Stimulated activated CD4-positive, alpha-beta T cell treated with anti-CD3 and anti-CD28 coated beads, Interleukin-1b, Interleukin-23, amount 100 ng/mL, for 1 hour (primary cell): Measurements from ENCODE around the gene CACFD1.

Experiments
- DNase-seq, 2 donors: peaks; one replicate each; pipeline ENCODE4 v3.0.0-alpha.2; 2020; ENCODE audit warnings: low read depth in 2 of 2

The CACFD1 gene

DNA sequence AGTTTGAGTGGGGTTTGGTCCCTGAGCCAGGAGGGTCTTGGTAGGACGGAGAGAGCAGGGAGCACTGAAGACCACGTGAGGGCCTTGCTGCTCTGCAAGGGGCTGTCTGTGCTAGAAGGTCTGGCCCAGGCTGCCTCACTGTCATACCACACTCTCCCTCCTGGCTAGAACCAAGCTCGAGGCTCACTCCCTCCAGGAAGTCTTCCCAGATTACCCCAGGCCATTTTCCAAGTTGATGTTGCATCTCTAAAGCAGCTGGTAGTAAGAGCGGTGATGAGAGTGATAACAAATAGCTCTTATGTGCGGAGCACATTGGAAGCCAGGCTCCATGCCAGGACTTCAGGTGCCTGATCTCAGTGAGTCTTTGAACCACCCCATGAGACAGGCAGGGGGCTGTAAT, 58.4 kb downstream of the CACFD1 start:
- no peak for DNase-seq

DNA sequence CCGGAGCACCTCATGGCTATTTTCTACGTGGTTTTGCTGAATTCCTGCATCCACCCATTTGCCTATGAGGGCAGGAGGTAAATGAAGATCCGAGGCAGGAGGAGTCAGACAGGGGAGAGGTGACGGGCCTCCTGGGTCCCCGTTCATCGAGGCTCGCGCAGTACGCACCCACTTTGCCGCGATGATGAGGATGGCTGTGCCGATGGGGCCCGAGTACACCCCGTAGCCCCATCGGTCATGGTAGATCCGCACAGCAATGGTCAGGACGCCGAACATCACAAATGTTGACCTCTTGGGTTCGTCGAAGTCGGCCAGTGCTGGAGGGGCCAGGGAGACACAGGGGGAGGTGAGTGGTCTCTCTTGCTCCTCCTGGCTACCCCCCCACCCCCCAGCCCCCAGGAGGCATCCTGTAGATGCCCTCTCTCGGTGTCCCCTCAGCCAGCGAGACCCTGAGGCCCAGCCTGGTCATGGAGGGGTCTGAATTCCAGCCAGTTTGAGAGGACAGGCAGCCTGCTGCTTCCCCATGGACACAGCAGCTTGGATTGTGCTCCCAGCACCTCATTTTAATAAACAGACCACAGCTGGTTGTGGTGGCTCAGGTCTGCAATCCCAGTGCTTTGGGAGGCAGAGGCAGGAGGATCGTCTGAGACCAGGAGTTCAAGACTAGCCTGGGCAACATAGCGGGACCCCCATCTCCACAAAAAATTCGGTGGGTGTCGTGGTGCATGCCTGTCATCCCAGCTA, 59.1 kb downstream of the CACFD1 start:
- DNase-seq = no peak

DNA sequence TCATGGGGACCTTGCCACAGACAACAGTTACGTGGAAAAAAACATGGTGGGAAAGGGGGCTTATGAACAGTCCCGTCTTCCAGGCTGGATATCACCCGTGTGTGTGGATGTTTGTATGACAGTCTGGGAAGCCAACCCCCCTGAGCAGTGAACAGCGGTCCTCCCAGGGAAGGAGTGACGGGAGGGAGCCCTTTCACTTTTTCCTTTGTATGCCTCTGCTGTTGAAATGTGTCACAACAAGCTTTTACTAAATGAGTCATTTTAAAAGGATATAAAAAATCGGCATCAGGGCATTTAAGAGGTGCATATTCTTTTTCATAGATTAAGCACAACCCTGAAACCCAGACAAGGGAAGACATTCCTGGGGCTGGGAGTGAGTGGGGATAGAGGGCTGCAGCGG, 59.9 kb downstream of the CACFD1 start:
- DNase-seq = no peak

GRCh38 chr9:133520121-133520835, 60.5 kb downstream of the CACFD1 start:
- no peak for DNase-seq
